Neural cell (in vitro differentiated cells): Measurements from ENCODE around the gene FLT1. TPM values are rescaled to one million over a fixed set of nuclear protein-coding genes. Genes with fewer than 3 reads are reported as not detected.

ENCODE experiments used
- H2AFZ ChIP-seq: fragments of 200-600, 300-800 bp; sonication (generic), shearing (Covaris generic); 2 replicates; pipeline ENCODE4 v1.6.0; 2014; ENCODE audit warnings: low read depth, mild to moderate bottlenecking, antibody characterized with exemption, low read length, moderate library complexity
- H3F3A ChIP-seq: fragments of 200-600 bp; shearing (Covaris generic); 2 replicates; pipeline ENCODE4 v1.6.1; 2016; ENCODE audit warnings: mild to moderate bottlenecking, moderate library complexity, mixed read lengths, antibody characterized with exemption, low read length; ENCODE audit not compliant: insufficient read depth, poor library complexity, severe bottlenecking
- H3K27ac ChIP-seq: fragments of 200-600, 300-800 bp; sonication (generic), shearing (Covaris generic); 2 replicates; pipeline ENCODE4 v1.5.1; 2014; ENCODE audit warnings: mild to moderate bottlenecking, low read length, moderate library complexity
- H3K27me3 ChIP-seq: fragments of 300-800, 200-600 bp; sonication (generic), shearing (Covaris generic); 2 replicates; pipeline ENCODE4 v1.6.0; 2014; ENCODE audit warnings: mild to moderate bottlenecking, low read depth, low read length, moderate library complexity; ENCODE audit not compliant: insufficient read depth
- H3K36me3 ChIP-seq: fragments of 300-800, 200-600 bp; sonication (generic), shearing (Covaris generic); 2 replicates; pipeline ENCODE4 v1.5.1; 2014; ENCODE audit warnings: mild to moderate bottlenecking, antibody characterized with exemption, low read length, moderate library complexity; ENCODE audit not compliant: insufficient read depth
- H3K4me2 ChIP-seq: fragments of 300-800, 200-600 bp; sonication (generic), shearing (Covaris generic); 2 replicates; pipeline ENCODE4 v1.6.0; 2014; ENCODE audit warnings: mild to moderate bottlenecking, low read length
- H3K4me3 ChIP-seq: fragments of 300-800, 200-600 bp; sonication (generic), shearing (Covaris generic); 2 replicates; pipeline ENCODE4 v1.5.1; 2014; ENCODE audit warnings: mild to moderate bottlenecking, low read length, moderate library complexity
- H3K79me2 ChIP-seq: fragments of 200-600 bp; shearing (Covaris generic); replicated peaks from 2 replicates; pipeline ENCODE4 v1.6.0; 2014; ENCODE audit warnings: mild to moderate bottlenecking, low read length, moderate library complexity; ENCODE audit not compliant: insufficient read depth
- H3K9ac ChIP-seq: fragments of 300-800, 200-600 bp; sonication (generic), shearing (Covaris generic); 2 replicates; pipeline ENCODE4 v1.6.1; 2016; ENCODE audit warnings: mild to moderate bottlenecking, low read length, mixed read lengths
- H3K9me2 ChIP-seq: fragments of 200-600 bp; shearing (Covaris generic); 2 replicates; pipeline ENCODE4 v1.6.1; 2016; ENCODE audit warnings: mild to moderate bottlenecking, low read length, mixed read lengths; ENCODE audit not compliant: insufficient read depth
- H3K9me3 ChIP-seq: fragments of 200-600, 300-800 bp; sonication (generic), shearing (Covaris generic); 2 replicates; pipeline ENCODE4 v1.6.1; 2016; ENCODE audit warnings: mild to moderate bottlenecking, mixed run types, low read length, moderate library complexity, mixed read lengths
- H4K20me1 ChIP-seq: fragments of 200-600 bp; shearing (Covaris generic); 2 replicates; pipeline ENCODE4 v1.6.1; 2016; ENCODE audit warnings: mild to moderate bottlenecking, mixed run types; ENCODE audit not compliant: insufficient read depth
- CTCF ChIP-seq: fragments of 450-650 bp; IDR thresholded peaks from 2 replicates; pipeline ENCODE4 v1.5.1; 2014; ENCODE audit warnings: antibody characterized with exemption, mild to moderate bottlenecking, moderate library complexity; ENCODE audit not compliant: poor library complexity, severe bottlenecking
- EP300 ChIP-seq: fragments of 450-650 bp; conservative IDR thresholded peaks from 2 replicates; pipeline ENCODE4 v1.6.1; 2014; ENCODE audit warnings: antibody characterized with exemption, mild to moderate bottlenecking, moderate library complexity; ENCODE audit not compliant: poor library complexity, severe bottlenecking
- EZH2 ChIP-seq: fragments of 200-600, 300-800 bp; shearing (Covaris generic), sonication (generic); IDR thresholded peaks from 2 replicates; pipeline ENCODE4 v1.6.1; 2014; ENCODE audit warnings: antibody characterized with exemption, low read length, borderline replicate concordance, mild to moderate bottlenecking; ENCODE audit not compliant: insufficient read depth, poor library complexity, severe bottlenecking
- MXI1 ChIP-seq: fragments of 450-650 bp; conservative IDR thresholded peaks from 2 replicates; pipeline ENCODE4 v1.6.1; 2014; ENCODE audit warnings: antibody characterized with exemption, mild to moderate bottlenecking; ENCODE audit not compliant: poor library complexity, severe bottlenecking
- POLR2AphosphoS5 ChIP-seq: IDR thresholded peaks from 2 replicates; pipeline ENCODE4 v1.6.1; 2012
- RAD21 ChIP-seq: fragments of 450-650 bp; conservative IDR thresholded peaks from 2 replicates; pipeline ENCODE4 v1.6.1; 2014; ENCODE audit warnings: antibody characterized with exemption, mild to moderate bottlenecking, moderate library complexity
- REST ChIP-seq: IDR thresholded peaks from 2 replicates; pipeline ENCODE4 v1.6.1; 2012; ENCODE audit warnings: borderline replicate concordance
- SMC3 ChIP-seq: fragments of 450-650 bp; conservative IDR thresholded peaks from 2 replicates; pipeline ENCODE4 v1.6.1; 2014; ENCODE audit warnings: antibody characterized with exemption, mild to moderate bottlenecking, moderate library complexity; ENCODE audit not compliant: poor library complexity
- TAF1 ChIP-seq: IDR thresholded peaks from 2 replicates; pipeline ENCODE4 v1.6.1; 2012; ENCODE audit warnings: low read depth
- polyA plus RNA-seq: library from polyadenylated mRNA; depleted of rRNA; stranded (reverse); fragments of >200 nt; gene quantifications from 2 replicates; pipeline ENCODE4 v1.2.3, GENCODE V29; 2014

FLT1 gene
- polyA plus RNA-seq, 1 donor from 2014 or later = not detected

- Histone ChIP-seq H3K36me3 (no peaks in the 10 kb centered on the region), H3K27ac (no peak overlapping the region), H3K9me2 (no peaks in the 10 kb centered on the region), H3K4me3 (no peak overlapping the region), H2AFZ (no peak overlapping the region), H3K4me2 (no peak overlapping the region), H3K79me2 (no peaks in the 10 kb centered on the region), H3F3A (no peaks in the 10 kb centered on the region), H3K9ac (no peak overlapping the region), H3K9me3 (no peaks in the 10 kb centered on the region), H3K27me3 (no peaks in the 10 kb centered on the region), H4K20me1 (no peaks in the 10 kb centered on the region)
- no peak for TF ChIP-seq SMC3
- TF ChIP-seq RAD21 = no peak
- no peak for TF ChIP-seq EZH2
- TF ChIP-seq REST = no peak
- no peak for TF ChIP-seq MXI1
- TF ChIP-seq EP300 = no peak
- no peak for TF ChIP-seq TAF1
- no peak for TF ChIP-seq POLR2AphosphoS5
- no peak for TF ChIP-seq CTCF
Measured at GRCh38 chr13:28476919-28477708, 17.8 kb downstream of the FLT1 start.

GRCh38 chr13:28475916-28476725 is 18.8 kb downstream of the FLT1 start:
- H2AFZ ChIP-seq = no peak overlapping the region

More at GRCh38 chr13:28475916-28476725, 18.8 kb downstream of the FLT1 start:
- no peak overlapping the region for H3K4me2 ChIP-seq
- H4K20me1 ChIP-seq = no peaks in the 10 kb centered on the region
- H3K27ac ChIP-seq = no peak overlapping the region
- no peak overlapping the region for H3K9ac ChIP-seq
- no peaks in the 10 kb centered on the region for H3K27me3 ChIP-seq
- no peaks in the 10 kb centered on the region for H3K9me2 ChIP-seq
- no peaks in the 10 kb centered on the region for H3K79me2 ChIP-seq
- H3K4me3 ChIP-seq = no peak overlapping the region
- no peaks in the 10 kb centered on the region for H3F3A ChIP-seq
- no peaks in the 10 kb centered on the region for H3K9me3 ChIP-seq
- H3K36me3 ChIP-seq = no peaks in the 10 kb centered on the region
- TF ChIP-seq RAD21 = no peak
- no peak for TF ChIP-seq REST
- TF ChIP-seq TAF1 = no peak
- TF ChIP-seq CTCF = no peak
- TF ChIP-seq EZH2 = no peak
- TF ChIP-seq POLR2AphosphoS5 = no peak
- no peak for TF ChIP-seq MXI1
- no peak for TF ChIP-seq EP300
